Activated naive CD4-positive, alpha-beta T cell treated with anti-CD3 and anti-CD28 coated beads, Interleukin-2, amount 10 ng/mL, durations not matched to agents 7 days and 5 days (primary cell): Measurements from ENCODE around the gene AMTN.
A peak's percentile ranks its signal among the peaks of the same experiment; 100 is the strongest.
"Not testable (repeated sequence)": the region's sequence is repeated elsewhere in the genome, so short reads cannot be mapped to it uniquely, and the experiment has no call there.

Source experiments
- CTCF ChIA-PET: fragments of 350-600 bp; sonication (Branson Sonifier 250); formaldehyde crosslinking; loops from one replicate; lab custom pipeline; 2021; ENCODE audit warnings: antibody characterized with exemption; lab: Charles Lee
- DNase-seq: peaks from one replicate; pipeline ENCODE4 v3.0.0-alpha.2; 2020
- H3K27ac Mint-ChIP-seq: one replicate; pipeline ENCODE4 v1.8.0; 2021; ENCODE audit warnings: mild to moderate bottlenecking, moderate library complexity, mixed read lengths
- H3K27me3 Mint-ChIP-seq: one replicate; pipeline ENCODE4 v1.8.0; 2021; ENCODE audit warnings: mild to moderate bottlenecking, mixed read lengths
- H3K36me3 Mint-ChIP-seq: one replicate; pipeline ENCODE4 v1.8.0; 2021; ENCODE audit warnings: mixed read lengths
- H3K4me1 Mint-ChIP-seq: one replicate; pipeline ENCODE4 v1.8.0; 2021; ENCODE audit warnings: mixed read lengths
- H3K4me3 Mint-ChIP-seq: one replicate; pipeline ENCODE4 v1.8.0; 2021; ENCODE audit warnings: mild to moderate bottlenecking, moderate library complexity, mixed read lengths
- H3K9me3 Mint-ChIP-seq: one replicate; pipeline ENCODE4 v1.8.0; 2021; ENCODE audit warnings: mixed read lengths

Gene AMTN, protein sequence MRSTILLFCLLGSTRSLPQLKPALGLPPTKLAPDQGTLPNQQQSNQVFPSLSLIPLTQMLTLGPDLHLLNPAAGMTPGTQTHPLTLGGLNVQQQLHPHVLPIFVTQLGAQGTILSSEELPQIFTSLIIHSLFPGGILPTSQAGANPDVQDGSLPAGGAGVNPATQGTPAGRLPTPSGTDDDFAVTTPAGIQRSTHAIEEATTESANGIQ

DNA sequence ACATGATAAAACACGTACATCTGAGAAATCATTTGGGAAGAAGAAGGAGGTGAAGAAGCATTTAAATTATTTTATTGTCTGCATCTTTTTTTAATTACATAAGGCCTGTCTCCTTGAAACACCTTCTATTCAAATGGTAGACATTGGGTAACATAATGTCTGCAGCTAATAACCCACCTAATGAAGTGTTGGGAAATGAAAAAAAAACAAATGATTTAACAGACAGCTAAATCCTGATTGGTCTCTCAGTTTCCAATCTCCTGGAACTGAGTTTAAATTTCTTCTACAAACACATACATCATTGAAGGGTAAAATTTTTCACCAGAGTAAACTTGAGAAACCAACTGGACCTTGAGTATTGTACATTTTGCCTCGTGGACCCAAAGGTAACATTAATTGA, at the start of gene AMTN:
AMTN (plus strand) TSS at position 301 of the 400 bp plus-strand sequence. CDS start 209 bp downstream, outside the sequence.
- no peaks in the 10 kb centered on the region for H3K36me3 Mint-ChIP-seq
- no peak within 1 kb of the TSS for H3K4me3 Mint-ChIP-seq
- H3K27me3 Mint-ChIP-seq, result no peaks in the 10 kb centered on the region
- H3K4me1 Mint-ChIP-seq, result no peaks in the 10 kb centered on the region
- DNase-seq, result no peak
- no peak within 1 kb of the TSS for H3K27ac Mint-ChIP-seq
- H3K9me3 Mint-ChIP-seq, result no peaks in the 10 kb centered on the region
- CTCF ChIA-PET, result no interaction called here

DNA sequence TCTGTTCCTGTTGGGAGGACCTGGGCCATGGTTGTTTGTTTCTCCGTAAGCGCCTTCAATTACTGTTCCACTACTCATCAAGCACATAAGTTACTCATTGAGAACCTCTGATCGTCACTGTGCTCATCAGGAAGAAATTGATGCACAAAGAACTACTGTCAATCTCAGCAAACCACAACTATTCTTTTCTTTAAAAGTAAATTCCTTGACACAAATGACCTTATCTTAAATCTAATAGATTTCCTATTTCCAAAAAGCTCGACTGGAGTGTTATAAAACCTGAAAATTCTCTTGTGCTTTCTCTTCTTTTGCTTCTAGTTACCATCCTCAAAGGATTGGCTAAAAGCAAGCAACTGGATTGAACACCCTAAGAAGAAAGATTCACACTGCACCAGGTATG, 46.5 kb upstream of the AMTN start, which contains the start of gene MUC7:
MUC7 (plus strand) TSS at position 301 of the 400 bp plus-strand sequence. CDS start 1,825 bp downstream, outside the sequence.
- peaks cover 2% of the 10 kb centered on the region for H3K9me3 Mint-ChIP-seq
- no peaks in the 10 kb centered on the region for H3K4me1 Mint-ChIP-seq
- H3K27me3 Mint-ChIP-seq, result no peaks in the 10 kb centered on the region
- no peak within 1 kb of the TSS for H3K27ac Mint-ChIP-seq
- no peak for DNase-seq
- H3K4me3 Mint-ChIP-seq, result no peak within 1 kb of the TSS
- CTCF ChIA-PET, result no interaction called here
- no peaks in the 10 kb centered on the region for H3K36me3 Mint-ChIP-seq

DNA sequence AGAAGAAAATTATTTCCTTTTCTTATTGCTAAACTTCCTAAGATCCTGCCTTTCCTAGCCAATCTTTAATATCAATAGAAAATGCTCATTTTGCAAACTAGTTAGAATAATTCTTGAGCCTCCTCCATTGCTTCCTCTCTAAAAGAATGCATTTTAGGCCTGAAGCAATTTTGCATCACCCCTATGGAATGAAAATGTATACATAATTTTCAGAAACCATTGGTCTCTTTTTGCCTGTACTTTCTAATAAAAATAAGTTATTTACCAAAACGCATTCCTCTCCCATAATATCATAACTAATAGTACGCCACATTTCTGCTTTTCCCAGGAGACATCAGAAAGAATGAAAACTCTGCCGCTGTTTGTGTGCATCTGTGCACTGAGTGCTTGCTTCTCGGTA, 44.7 kb upstream of the AMTN start:
- Mint-ChIP-seq H3K4me1 (no peaks in the 10 kb centered on the region), H3K4me3 (no peak overlapping the region), H3K27ac (no peak overlapping the region), H3K9me3 (peaks cover 2% of the 10 kb centered on the region), H3K36me3 (no peaks in the 10 kb centered on the region), H3K27me3 (no peaks in the 10 kb centered on the region)
- CTCF ChIA-PET, result no interaction called here
- no peak for DNase-seq

DNA sequence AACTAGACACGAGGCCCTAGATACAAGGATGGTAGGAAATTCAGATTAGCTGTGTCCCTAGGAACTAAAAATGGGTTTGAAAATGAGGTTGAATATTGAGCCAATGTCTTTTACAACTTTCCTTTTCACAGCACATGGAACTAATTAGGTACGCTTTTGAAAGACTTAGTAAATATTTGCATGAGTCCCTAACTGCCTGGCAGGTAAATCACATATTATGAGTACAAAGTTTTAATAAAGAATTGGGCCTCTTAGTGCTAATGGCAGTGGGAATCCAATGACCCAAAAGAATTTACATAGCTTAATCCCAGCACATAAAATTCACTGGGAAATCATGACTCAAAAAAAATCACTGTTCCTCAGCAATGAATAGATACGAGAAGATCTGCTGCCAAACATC, 29.6 kb upstream of the AMTN start:
- H3K4me3 Mint-ChIP-seq, result no peak overlapping the region
- CTCF ChIA-PET, result no interaction called here
- H3K27ac Mint-ChIP-seq, result no peak overlapping the region
- no peaks in the 10 kb centered on the region for H3K36me3 Mint-ChIP-seq
- no peaks in the 10 kb centered on the region for H3K9me3 Mint-ChIP-seq
- H3K27me3 Mint-ChIP-seq, result no peaks in the 10 kb centered on the region
- DNase-seq, result no peak
- H3K4me1 Mint-ChIP-seq, result no peaks in the 10 kb centered on the region

DNA sequence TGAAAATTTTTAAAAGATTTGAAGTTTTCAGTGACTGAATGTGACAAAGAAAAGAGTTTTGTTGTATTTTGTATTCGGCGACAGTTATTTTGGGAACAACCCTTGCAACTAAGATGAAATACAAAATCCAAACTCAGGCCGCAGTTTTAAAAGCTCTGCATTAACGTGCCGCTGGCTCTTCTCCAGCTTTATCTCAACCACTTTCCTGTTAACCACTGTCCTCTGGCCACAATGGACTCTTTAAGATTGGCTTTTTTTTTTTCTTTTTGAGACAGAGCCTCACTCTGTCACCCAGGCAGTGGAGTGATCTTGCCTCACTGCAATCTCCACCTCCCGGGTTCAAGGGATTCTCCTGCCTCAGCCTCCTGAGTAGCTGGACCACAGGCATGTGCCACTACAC, 22.1 kb upstream of the AMTN start:
- H3K9me3 Mint-ChIP-seq, result no peaks in the 10 kb centered on the region
- CTCF ChIA-PET, result no interaction called here
- no peak overlapping the region for H3K4me3 Mint-ChIP-seq
- no peaks in the 10 kb centered on the region for H3K36me3 Mint-ChIP-seq
- no peaks in the 10 kb centered on the region for H3K27me3 Mint-ChIP-seq
- no peak for DNase-seq
- H3K27ac Mint-ChIP-seq, result no peak overlapping the region
- no peaks in the 10 kb centered on the region for H3K4me1 Mint-ChIP-seq

DNA sequence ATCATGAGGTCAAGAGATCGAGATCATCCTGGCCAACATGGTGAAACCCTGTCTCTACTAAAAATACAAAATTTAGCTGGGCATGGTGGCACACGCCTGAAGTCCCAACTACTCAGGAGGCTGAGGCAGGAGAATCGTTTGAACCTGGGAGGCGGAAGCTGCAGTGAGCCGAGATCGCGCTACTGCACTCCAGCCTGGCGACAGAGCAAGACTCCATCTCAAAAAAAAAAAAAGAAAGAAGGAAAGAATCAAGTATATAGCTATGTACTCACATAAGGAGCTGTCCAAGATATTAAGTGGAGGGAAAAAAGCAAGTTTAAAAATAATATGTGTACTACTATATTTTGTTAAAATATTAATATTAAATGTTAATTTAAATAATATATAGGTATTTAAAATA, 16.5 kb upstream of the AMTN start:
- not testable (repeated sequence) for H3K9me3 Mint-ChIP-seq

DNA sequence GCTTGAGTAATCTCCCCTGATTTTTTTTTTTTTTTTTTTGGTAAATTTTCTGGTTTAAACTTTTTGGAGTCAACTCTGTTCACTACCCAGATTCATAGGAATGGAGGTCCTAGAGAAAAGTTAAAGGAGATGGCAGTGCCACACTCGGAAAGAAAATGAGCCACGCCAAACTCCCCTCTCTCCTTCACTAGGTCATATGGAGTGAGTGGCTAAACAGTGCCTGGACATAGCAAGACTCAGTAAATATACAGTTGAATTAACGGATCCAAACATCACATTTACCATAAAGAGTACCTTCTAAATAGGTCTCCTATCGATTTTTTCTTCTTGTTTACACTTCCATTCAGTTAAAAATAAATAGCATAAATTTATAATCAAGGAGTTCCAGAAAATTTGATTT, 13.6 kb upstream of the AMTN start:
- no peaks in the 10 kb centered on the region for H3K9me3 Mint-ChIP-seq
- DNase-seq, result no peak
- H3K27me3 Mint-ChIP-seq, result peaks cover 3% of the 10 kb centered on the region
- no peaks in the 10 kb centered on the region for H3K36me3 Mint-ChIP-seq
- no peak overlapping the region for H3K27ac Mint-ChIP-seq
- no peaks in the 10 kb centered on the region for H3K4me1 Mint-ChIP-seq
- CTCF ChIA-PET, result no interaction called here
- no peak overlapping the region for H3K4me3 Mint-ChIP-seq

More for the DNA sequence above, 16.5 kb upstream of the AMTN start:
- H3K4me3 Mint-ChIP-seq, DNase-seq, H3K36me3 Mint-ChIP-seq, H3K27me3 Mint-ChIP-seq, H3K27ac Mint-ChIP-seq, H3K4me1 Mint-ChIP-seq, CTCF ChIA-PET: not testable (repeated sequence)

DNA sequence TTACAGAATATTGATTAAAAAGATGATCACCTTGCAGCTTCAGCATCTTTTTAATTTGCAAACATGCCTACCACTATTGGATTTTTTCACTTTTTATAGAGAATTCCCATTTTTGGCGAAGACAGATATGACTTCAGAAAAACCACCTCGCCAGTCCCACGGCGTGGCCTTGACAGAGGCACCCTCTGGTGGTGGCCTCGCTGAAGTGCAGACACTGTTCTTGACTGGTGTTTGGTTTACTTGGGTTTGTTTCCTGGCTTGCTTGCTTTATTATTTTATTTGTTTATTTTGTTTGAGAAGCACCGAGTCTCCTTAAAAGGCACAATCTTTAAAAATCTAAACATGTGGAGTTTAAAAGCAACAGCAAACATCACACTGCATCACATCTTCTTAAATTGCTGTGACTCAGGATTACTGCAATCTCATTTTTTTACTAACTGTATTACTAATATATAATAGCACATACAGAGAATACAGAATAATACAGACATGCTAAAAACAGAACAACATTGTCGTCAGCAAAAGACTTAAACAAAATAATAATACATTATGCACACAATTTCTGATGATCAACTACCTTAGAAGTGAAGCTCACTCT, 13.1 kb upstream of the AMTN start:
- CTCF ChIA-PET, result no interaction called here
- no peaks in the 10 kb centered on the region for H3K4me1 Mint-ChIP-seq
- no peak overlapping the region for H3K27ac Mint-ChIP-seq
- no peaks in the 10 kb centered on the region for H3K36me3 Mint-ChIP-seq
- H3K27me3 Mint-ChIP-seq, result peaks cover 3% of the 10 kb centered on the region
- DNase-seq, result peak; percentile 63
- no peaks in the 10 kb centered on the region for H3K9me3 Mint-ChIP-seq
- no peak overlapping the region for H3K4me3 Mint-ChIP-seq

DNA sequence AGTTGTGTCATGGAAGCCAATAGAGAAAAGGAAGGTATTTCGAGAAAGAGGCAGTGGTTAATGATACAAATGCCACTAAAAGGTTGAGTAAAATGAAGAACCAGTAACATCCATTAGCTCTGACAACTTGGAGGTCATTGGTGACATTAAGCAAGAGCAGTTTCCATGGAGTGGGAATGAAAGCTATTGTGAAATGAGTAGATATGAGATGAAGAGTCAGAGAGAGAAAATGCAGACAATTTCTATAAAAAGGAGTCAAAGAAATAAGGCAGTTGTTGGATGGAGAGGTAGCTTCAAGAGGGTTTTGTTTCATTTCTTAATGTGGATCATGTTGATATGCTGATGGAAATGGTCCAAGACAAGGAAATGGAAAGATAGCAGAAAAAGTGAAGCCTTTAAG, 9.6 kb upstream of the AMTN start:
- no peak overlapping the region for H3K27ac Mint-ChIP-seq
- no peak for DNase-seq
- CTCF ChIA-PET, result no interaction called here
- peaks cover 3% of the 10 kb centered on the region for H3K27me3 Mint-ChIP-seq
- H3K4me1 Mint-ChIP-seq, result no peaks in the 10 kb centered on the region
- H3K4me3 Mint-ChIP-seq, result no peak overlapping the region
- no peaks in the 10 kb centered on the region for H3K36me3 Mint-ChIP-seq
- no peaks in the 10 kb centered on the region for H3K9me3 Mint-ChIP-seq

DNA sequence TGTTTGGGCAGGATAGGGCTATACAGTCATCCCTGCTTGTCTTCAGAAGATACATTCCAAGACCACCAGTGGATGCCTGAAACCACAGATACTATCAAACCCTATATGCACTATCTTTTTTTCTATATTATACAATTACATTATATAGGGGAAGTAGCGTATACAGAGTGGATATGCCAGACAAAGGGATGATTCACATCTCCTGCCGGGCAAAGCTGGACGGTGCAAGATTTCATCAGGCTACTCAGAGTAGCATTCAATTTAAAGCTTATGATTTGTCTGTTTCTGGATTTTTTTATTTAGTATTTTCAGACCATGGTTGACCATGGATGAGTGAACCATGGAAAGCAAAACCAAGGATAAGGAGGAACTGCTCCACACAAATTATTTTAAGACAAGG, 7.0 kb upstream of the AMTN start:
- Mint-ChIP-seq H3K4me1 (no peaks in the 10 kb centered on the region), H3K27ac (no peak overlapping the region)

DNA sequence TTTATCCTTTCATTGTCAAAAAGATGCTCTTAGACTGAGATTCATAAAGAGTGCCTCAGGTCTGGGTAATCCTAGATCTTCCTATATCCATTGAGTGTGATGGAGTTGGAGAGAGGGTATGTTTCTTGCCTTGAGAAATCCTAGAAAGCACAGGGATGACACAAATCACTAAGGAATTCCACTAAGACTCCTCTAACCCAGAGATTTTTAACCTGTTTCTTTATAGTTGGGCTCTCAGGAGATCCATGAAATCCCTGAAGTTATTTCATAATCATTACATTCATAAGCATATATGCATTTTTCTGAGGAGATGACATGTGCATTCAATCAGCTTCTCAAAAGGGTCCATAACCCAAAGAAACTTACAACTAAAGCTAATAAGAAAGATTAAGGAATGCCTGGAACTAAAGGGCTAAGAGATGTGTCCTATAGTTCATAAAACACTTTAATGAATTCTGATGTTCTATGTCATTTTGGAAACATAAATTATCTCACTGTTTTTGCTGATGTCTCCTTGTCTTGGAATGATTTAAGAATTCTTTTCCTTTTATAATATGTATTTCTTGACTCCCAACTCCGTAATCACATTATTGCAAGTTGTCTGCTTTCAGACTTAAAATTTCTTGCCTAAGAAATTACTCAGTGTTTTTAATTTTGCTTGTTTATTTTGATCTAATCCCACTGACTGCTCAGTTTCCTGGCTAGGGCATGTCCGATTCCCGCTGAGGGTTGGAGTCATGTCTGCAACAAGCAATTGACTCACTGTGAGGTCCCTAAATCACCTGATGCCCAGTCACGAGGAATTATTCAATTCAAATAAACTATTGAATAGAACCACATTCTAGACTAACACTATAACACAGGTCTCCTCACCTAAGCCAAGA, 2.8 kb upstream of the AMTN start:
- H3K27ac Mint-ChIP-seq, result no peak overlapping the region
- H3K27me3 Mint-ChIP-seq, result no peaks in the 10 kb centered on the region
- H3K36me3 Mint-ChIP-seq, result no peaks in the 10 kb centered on the region
- no peaks in the 10 kb centered on the region for H3K9me3 Mint-ChIP-seq
- no peak for DNase-seq
- no peak overlapping the region for H3K4me3 Mint-ChIP-seq
- no peaks in the 10 kb centered on the region for H3K4me1 Mint-ChIP-seq
- CTCF ChIA-PET, result no interaction called here

More for the DNA sequence above, 7.0 kb upstream of the AMTN start:
- Mint-ChIP-seq H3K36me3 (no peaks in the 10 kb centered on the region), H3K27me3 (no peaks in the 10 kb centered on the region), H3K4me3 (no peak overlapping the region), H3K9me3 (no peaks in the 10 kb centered on the region)
- DNase-seq, result no peak
- CTCF ChIA-PET, result no interaction called here

DNA sequence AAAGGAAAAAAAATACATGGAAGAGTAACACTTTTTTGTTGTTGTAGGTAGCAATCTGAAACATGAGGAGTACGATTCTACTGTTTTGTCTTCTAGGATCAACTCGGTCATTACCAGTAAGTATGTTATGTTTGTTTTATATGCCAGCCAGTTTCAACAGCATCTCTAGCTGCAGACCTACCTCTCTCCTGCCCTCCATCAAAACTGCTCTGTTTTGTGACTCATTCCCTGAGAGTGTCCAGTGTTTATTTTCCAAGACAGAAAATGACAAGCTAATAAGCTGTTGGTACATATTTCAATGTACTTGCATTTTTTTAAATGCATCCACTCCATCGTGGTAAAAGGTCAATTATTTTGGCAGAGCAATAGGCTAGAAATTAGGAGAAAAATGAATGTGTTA, 347 bp downstream of the AMTN start:
- Mint-ChIP-seq H3K4me1 (no peaks in the 10 kb centered on the region), H3K9me3 (no peaks in the 10 kb centered on the region), H3K36me3 (no peaks in the 10 kb centered on the region), H3K4me3 (no peak overlapping the region), H3K27ac (no peak overlapping the region), H3K27me3 (no peaks in the 10 kb centered on the region)
- DNase-seq, result no peak
- CTCF ChIA-PET, result no interaction called here

DNA sequence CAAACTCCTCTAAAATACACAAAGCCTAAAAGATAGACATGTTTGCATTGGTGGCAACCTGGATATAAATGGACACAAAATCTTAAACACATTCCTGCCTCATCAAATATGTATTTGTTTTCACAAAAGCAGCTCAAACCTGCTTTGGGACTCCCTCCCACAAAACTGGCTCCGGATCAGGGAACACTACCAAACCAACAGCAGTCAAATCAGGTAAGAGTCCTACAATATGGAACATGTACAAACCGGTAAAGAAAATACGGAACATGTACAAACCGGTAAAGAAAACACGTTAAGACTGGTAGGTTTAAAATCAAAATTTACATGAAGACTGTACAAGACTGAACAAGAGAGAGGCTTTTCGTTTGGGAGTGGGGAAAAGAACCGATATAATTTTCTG, 4.3 kb downstream of the AMTN start:
- no peaks in the 10 kb centered on the region for H3K4me1 Mint-ChIP-seq
- CTCF ChIA-PET, result interaction anchor here (0.6 kb wide), 1 partner anchor 662 kb away, joined by 4 read pairs; no protein-coding TSS in a partner anchor
- no peak for DNase-seq

DNA sequence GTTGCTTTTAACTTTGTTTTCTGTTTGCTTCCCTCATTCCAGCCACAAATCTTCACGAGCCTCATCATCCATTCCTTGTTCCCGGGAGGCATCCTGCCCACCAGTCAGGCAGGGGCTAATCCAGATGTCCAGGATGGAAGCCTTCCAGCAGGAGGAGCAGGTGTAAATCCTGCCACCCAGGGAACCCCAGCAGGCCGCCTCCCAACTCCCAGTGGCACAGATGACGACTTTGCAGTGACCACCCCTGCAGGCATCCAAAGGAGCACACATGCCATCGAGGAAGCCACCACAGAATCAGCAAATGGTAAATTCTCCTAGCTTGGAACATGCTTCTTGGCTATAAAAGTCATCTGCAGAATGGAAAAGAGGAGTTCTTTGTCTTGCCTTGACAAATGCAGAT, 12.6 kb downstream of the AMTN start:
- H3K4me1 Mint-ChIP-seq, result no peaks in the 10 kb centered on the region
- no peaks in the 10 kb centered on the region for H3K9me3 Mint-ChIP-seq
- H3K27ac Mint-ChIP-seq, result no peak overlapping the region
- CTCF ChIA-PET, result no interaction called here
- H3K27me3 Mint-ChIP-seq, result peaks cover 4% of the 10 kb centered on the region
- no peaks in the 10 kb centered on the region for H3K36me3 Mint-ChIP-seq
- H3K4me3 Mint-ChIP-seq, result no peak overlapping the region
- DNase-seq, result no peak

More for the DNA sequence above, 4.3 kb downstream of the AMTN start:
- Mint-ChIP-seq H3K4me3 (no peak overlapping the region), H3K27me3 (no peaks in the 10 kb centered on the region), H3K36me3 (no peaks in the 10 kb centered on the region), H3K9me3 (no peaks in the 10 kb centered on the region), H3K27ac (no peak overlapping the region)
